Epithelial cell of esophagus (primary cell): ENCODE measurements around the gene SMARCB1.

Experiments used
- DNase-seq: peaks from one replicate; pipeline ENCODE4 v3.0.0; 2010; ENCODE audit warnings: low read depth
- H3K4me3 ChIP-seq: 2 replicates; pipeline ENCODE4 v1.5.1; 2011; ENCODE audit warnings: mild to moderate bottlenecking, low read length, control low read depth
- CTCF ChIP-seq: IDR thresholded peaks from 2 replicates; pipeline ENCODE4 v1.5.1; 2011; ENCODE audit warnings: low read depth, mild to moderate bottlenecking, low read length, control low read depth, inconsistent platforms; ENCODE audit not compliant: insufficient read depth; ENCODE audit errors: missing control alignments

SMARCB1 gene

GRCh38 chr22:23790819-23791737, 4.3 kb downstream of the SMARCB1 start:
- DNase-seq = no peak
- no peak for TF ChIP-seq CTCF
- no peak overlapping the region for H3K4me3 ChIP-seq

- no peak for TF ChIP-seq CTCF
- H3K4me3 ChIP-seq = no peak overlapping the region
- no peak for DNase-seq
Measured at GRCh38 chr22:23791738-23792645, 5.2 kb downstream of the SMARCB1 start.

DNA sequence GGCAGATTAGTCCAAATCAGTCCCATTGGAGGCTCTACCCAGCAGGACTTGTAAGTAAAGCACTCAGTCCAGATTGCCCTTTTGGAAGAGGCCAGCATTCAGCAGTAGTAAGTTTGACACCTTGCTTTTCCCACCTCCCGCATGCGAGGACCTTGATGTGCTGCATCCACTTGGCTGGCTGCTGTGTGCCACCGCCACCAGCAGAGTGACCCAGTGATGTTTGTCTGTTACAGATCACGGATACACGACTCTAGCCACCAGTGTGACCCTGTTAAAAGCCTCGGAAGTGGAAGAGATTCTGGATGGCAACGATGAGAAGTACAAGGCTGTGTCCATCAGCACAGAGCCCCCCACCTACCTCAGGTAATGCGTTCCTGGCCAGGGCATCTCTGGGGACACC, 6.6 kb downstream of the SMARCB1 start:
- TF ChIP-seq CTCF = no peak
- H3K4me3 ChIP-seq = no peak overlapping the region
- DNase-seq = no peak

DNA sequence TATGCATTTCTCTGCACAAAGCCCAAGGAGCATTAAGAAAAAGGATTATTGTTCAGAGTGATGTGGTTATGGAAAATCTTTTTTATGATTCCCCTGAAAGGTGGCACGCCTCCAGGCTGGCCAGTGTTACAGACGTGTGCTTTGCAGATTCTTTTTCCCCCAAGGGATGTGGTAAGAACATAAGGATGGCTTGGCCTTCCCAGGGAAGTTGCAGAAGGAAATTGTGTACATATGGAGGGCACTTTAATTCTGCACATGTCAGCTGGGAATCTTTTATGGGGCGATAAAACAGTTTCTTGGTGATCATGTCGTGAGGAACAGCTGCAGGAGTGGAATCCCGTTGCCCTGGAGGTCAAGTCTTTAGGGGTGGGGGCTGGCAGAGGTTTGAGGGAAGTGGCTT, 9.7 kb downstream of the SMARCB1 start:
- DNase-seq = no peak

DNA sequence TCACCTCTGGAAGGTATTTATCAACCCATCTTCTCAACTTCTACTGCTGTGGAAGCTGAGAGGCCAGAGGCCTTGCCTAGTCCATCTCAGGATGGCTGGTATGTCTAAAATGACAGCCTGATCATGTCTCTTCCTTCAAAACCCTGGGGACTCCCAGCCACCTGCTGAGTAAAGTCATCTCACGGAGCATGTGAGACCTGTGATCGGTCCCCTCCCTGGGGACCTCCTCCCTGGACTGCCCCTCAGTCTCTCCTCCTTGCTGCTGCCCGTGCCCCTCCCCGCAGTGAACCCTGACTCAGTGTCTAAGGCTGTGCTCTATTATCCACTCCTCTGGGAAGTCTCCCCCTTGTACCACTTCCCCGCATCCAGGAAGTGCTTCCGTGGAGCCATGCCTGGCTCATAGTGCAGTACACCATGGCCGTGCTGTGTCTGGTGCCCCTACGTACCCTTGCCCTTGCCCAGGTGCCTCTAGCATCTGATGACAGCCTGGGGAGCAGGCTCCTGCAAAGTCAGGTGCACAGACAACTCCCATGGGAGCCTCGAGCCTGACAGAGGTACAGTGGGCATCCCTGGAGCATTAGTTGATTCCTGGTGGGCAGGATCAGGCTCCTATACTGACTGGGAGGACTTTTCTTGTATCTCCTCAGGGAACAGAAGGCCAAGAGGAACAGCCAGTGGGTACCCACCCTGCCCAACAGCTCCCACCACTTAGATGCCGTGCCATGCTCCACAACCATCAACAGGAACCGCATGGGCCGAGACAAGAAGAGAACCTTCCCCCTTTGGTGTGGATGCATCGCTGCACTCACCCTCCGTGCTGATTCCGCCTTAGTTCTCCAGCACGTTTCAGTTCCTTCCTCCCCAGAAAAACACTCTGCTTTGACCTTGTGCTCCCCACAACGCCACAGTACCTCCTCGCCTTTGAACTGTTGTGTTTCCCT, 13.8 kb downstream of the SMARCB1 start:
- TF ChIP-seq CTCF = no peak
- no peak for DNase-seq
- H3K4me3 ChIP-seq = no peak overlapping the region

More for the DNA sequence above, 9.7 kb downstream of the SMARCB1 start:
- no peak for TF ChIP-seq CTCF
- H3K4me3 ChIP-seq = no peak overlapping the region

GRCh38 chr22:23801238-23801821, 14.6 kb downstream of the SMARCB1 start:
- no peak for DNase-seq
- no peak overlapping the region for H3K4me3 ChIP-seq
- TF ChIP-seq CTCF = no peak
